ENCODE measurements around the gene KDM2A. TPM values are rescaled to one million over a fixed set of nuclear protein-coding genes. Genes with fewer than 3 reads are reported as not detected.

KDM2A gene
- total RNA-seq, 1 donor from 2014 or later, result 38.4 TPM

DNA sequence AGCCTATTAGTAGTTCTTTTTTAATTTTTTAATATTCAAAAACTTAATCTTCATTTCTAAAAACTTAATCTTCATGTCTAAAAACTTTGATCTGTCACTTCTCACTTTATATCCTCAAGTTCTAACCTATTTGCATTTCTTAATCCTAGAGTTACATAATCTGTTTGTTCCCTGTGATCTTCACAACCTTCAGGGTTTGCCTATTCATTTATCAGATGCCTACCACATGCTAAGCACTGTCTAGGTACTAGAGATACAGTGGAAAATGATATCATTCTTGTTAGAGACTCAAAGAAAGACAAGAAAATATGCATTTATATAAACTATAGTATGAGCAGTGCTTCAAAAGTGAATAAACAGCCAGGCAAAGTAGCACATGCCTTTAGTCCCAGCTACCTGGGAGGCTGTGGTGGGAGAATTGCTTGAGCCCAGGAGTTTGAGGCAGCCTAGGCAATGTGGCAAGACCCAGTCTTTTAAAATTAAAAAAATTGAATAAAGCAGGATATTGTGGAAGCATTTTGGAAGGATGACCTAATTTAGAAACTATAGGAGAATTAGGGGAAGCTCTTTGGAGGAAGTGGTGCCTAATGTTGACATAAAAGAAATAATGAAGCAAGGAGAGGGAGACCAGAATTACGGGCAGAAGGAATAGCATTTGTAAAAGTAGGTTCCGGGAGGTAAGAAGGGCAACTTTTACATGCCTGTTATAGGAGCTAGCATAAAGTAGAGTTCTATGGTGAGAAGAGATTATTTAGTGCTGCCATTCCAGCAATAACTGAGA, 92.8 kb downstream of the KDM2A start:
- DNase-seq (ENCODE audit: low read depth), result no peak
- H3K4me3 ChIP-seq (ENCODE audit: low read depth, low read length), result no peak overlapping the region
- H3K36me3 ChIP-seq (ENCODE audit: control insufficient read depth, insufficient read depth, low read length), result peaks cover 16% of the 10 kb centered on the region
- TF ChIP-seq, protein P1, sequence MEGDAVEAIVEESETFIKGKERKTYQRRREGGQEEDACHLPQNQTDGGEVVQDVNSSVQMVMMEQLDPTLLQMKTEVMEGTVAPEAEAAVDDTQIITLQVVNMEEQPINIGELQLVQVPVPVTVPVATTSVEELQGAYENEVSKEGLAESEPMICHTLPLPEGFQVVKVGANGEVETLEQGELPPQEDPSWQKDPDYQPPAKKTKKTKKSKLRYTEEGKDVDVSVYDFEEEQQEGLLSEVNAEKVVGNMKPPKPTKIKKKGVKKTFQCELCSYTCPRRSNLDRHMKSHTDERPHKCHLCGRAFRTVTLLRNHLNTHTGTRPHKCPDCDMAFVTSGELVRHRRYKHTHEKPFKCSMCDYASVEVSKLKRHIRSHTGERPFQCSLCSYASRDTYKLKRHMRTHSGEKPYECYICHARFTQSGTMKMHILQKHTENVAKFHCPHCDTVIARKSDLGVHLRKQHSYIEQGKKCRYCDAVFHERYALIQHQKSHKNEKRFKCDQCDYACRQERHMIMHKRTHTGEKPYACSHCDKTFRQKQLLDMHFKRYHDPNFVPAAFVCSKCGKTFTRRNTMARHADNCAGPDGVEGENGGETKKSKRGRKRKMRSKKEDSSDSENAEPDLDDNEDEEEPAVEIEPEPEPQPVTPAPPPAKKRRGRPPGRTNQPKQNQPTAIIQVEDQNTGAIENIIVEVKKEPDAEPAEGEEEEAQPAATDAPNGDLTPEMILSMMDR (IDR thresholded peaks at IDR 0.05; ENCODE audit: insufficient read depth, low read length, severe bottlenecking), result no peak
- H3K27me3 ChIP-seq (ENCODE audit: control insufficient read depth, insufficient read depth, low read length), result no peaks in the 10 kb centered on the region
- FAIRE-seq, result no peak

DNA sequence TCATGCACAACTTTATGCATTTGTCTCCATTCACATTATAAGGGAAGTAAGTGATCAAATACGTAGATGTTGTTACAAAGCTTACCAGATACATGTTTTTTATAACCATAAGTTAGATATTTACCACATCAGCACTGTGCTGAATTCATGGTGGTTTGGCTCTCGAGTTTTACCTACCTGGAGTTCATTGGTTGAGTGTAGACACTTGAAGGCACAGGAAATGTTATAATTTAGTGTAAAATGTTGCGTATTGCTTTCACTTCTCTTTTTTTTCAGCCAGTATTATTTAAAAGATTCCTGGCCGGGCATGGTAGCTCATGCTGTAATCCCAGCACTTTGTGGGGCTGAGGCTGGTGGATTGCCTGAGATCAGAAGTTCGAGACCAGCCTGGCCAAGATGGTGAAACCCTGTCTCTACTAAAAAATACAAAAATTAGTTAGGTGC, 94.1 kb downstream of the KDM2A start:
- H3K36me3 ChIP-seq (ENCODE audit: control insufficient read depth, insufficient read depth, low read length), result peaks cover 16% of the 10 kb centered on the region
- no peak for FAIRE-seq
- H3K4me3 ChIP-seq (ENCODE audit: low read depth, low read length), result no peak overlapping the region
- H3K27me3 ChIP-seq (ENCODE audit: control insufficient read depth, insufficient read depth, low read length), result no peaks in the 10 kb centered on the region
- no peak for DNase-seq (ENCODE audit: low read depth)
- TF ChIP-seq, protein P1 (IDR thresholded peaks at IDR 0.05; ENCODE audit: insufficient read depth, low read length, severe bottlenecking), result no peak

DNA sequence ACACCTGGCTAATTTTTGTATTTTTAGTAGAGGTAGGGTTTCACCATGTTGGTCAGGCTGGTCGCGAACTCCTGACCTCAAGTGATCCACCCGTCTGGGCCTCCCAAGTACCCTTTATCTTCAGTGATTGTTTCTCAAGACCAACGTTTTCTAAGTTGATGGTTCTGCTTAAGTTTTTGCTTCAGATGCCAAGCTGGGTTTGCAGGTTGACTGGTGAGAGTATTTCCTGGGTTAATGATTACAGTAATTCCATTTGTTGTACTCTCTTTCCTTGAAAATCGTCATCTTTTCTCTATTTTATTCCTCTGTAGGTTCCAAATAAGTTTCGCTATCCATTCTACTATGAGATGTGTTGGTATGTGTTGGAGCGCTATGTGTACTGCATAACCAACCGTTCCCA, 108.7 kb downstream of the KDM2A start:
- TF ChIP-seq, protein P1 (IDR thresholded peaks at IDR 0.05; ENCODE audit: insufficient read depth, low read length, severe bottlenecking), result no peak
- peaks cover 14% of the 10 kb centered on the region for H3K36me3 ChIP-seq (ENCODE audit: control insufficient read depth, insufficient read depth, low read length)
- H3K4me3 ChIP-seq (ENCODE audit: low read depth, low read length), result no peak overlapping the region
- no peaks in the 10 kb centered on the region for H3K27me3 ChIP-seq (ENCODE audit: control insufficient read depth, insufficient read depth, low read length)
- DNase-seq (ENCODE audit: low read depth) (no peak), FAIRE-seq (no peak)

DNA sequence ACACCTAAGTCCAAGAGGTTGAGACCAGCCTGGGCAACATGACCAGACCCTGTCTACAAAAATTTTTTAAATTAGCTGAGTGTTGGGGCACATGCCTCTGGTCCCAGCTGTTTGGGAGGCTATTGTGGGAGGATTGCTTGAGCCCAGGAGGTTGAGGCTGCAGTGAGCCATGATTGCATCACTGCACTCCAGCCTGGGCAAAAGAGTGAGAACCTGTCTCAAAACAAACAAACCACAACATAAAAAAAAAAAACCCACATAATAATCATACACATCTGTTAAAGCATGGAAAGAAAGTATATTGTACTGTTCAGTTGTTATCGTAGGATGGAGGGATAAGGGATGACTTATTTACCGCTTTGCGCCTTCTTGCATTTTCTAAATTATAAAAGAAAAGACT, 111.3 kb downstream of the KDM2A start:
- H3K36me3 ChIP-seq (ENCODE audit: control insufficient read depth, insufficient read depth, low read length), result peaks cover 14% of the 10 kb centered on the region
- no peaks in the 10 kb centered on the region for H3K27me3 ChIP-seq (ENCODE audit: control insufficient read depth, insufficient read depth, low read length)
- H3K4me3 ChIP-seq (ENCODE audit: low read depth, low read length), result no peak overlapping the region
- peak; percentile 38 for DNase-seq (ENCODE audit: low read depth)
- FAIRE-seq, result no peak
- TF ChIP-seq, protein P1 (IDR thresholded peaks at IDR 0.05; ENCODE audit: insufficient read depth, low read length, severe bottlenecking), result no peak

DNA sequence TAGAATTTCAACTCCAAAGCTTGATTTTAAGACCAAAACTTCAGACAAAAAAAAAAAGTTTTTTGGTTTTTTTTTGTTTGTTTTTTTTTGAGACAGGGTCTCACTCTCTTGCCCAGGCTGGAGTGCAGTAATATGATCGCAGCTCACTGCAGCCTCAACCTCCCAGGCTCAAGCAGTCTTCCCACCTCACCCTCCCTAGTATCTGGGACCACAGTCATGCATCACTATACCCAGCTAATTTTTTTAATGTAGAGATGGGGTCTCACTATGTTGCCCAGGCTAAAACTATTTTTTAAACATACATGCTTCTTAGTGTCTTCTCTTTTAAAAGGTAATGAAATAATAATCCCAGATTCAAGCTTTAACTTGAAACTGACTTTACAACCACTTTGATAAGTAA, 111.8 kb downstream of the KDM2A start:
- DNase-seq (ENCODE audit: low read depth) (no peak), FAIRE-seq (no peak)
- TF ChIP-seq, protein P1 (IDR thresholded peaks at IDR 0.05; ENCODE audit: insufficient read depth, low read length, severe bottlenecking), result no peak
- H3K27me3 ChIP-seq (ENCODE audit: control insufficient read depth, insufficient read depth, low read length), result no peaks in the 10 kb centered on the region
- no peak overlapping the region for H3K4me3 ChIP-seq (ENCODE audit: low read depth, low read length)
- peaks cover 14% of the 10 kb centered on the region for H3K36me3 ChIP-seq (ENCODE audit: control insufficient read depth, insufficient read depth, low read length)
